Tongue (tissue), 2 donors: ENCODE data around the gene SNX3. TPM values are rescaled to one million over a fixed set of nuclear protein-coding genes. Genes with fewer than 3 reads are reported as not detected.
"Not testable (repeated sequence)": the region's sequence is repeated elsewhere in the genome, so short reads cannot be mapped to it uniquely, and the experiment has no call there.

Experiments
- DNase-seq: peaks from one replicate; pipeline ENCODE4 v3.0.0-alpha.2; 2015
- total RNA-seq: library from RNA; depleted of rRNA; stranded (reverse); fragments of >200 nt; gene quantifications from one replicate; pipeline ENCODE4 v1.2.3, GENCODE V29; 2014

Gene SNX3
- 175 TPM for total RNA-seq

- DNase-seq, result peak; percentile 97
Observed at GRCh38 chr6:108260809-108261569, at the start of gene SNX3. SNX3 (minus strand) TSS chr6:108261040; CDS start chr6:108260921, 119 bp downstream.

- no peak for DNase-seq
Observed at GRCh38 chr6:108309844-108310243, 49.0 kb upstream of the SNX3 start.

GRCh38 chr6:108308641-108309040 lies 47.8 kb upstream of the SNX3 start:
- DNase-seq, result not testable (repeated sequence)

GRCh38 chr6:108304646-108305045 lies 43.8 kb upstream of the SNX3 start:
- no peak for DNase-seq

GRCh38 chr6:108302386-108302785 lies 41.5 kb upstream of the SNX3 start:
- DNase-seq, result no peak

GRCh38 chr6:108295676-108296075 lies 34.8 kb upstream of the SNX3 start:
- DNase-seq, result no peak

- peak; percentile 95 for DNase-seq
Observed at GRCh38 chr6:108294727-108295625, 34.1 kb upstream of the SNX3 start, which contains the start of gene AFG1L. AFG1L (plus strand) TSS chr6:108295054; CDS start chr6:108295080, 26 bp downstream.

GRCh38 chr6:108294297-108294726 lies 33.5 kb upstream of the SNX3 start:
- DNase-seq, result no peak

- DNase-seq, result peak; percentile 7
Observed at GRCh38 chr6:108293527-108294296, 32.9 kb upstream of the SNX3 start.

- not testable (repeated sequence) for DNase-seq
Observed at GRCh38 chr6:108292561-108292960, 31.7 kb upstream of the SNX3 start.

- DNase-seq, result no peak
Observed at GRCh38 chr6:108291091-108291490, 30.3 kb upstream of the SNX3 start.

- no peak for DNase-seq
Observed at GRCh38 chr6:108288742-108289141, 27.9 kb upstream of the SNX3 start.

GRCh38 chr6:108287373-108287772 lies 26.5 kb upstream of the SNX3 start:
- DNase-seq, result no peak

- DNase-seq, result no peak
Observed at GRCh38 chr6:108286366-108286765, 25.5 kb upstream of the SNX3 start.

- DNase-seq, result no peak
Observed at GRCh38 chr6:108285381-108285780, 24.5 kb upstream of the SNX3 start.

GRCh38 chr6:108277831-108278230 lies 17.0 kb upstream of the SNX3 start:
- no peak for DNase-seq

GRCh38 chr6:108277295-108277694 lies 16.5 kb upstream of the SNX3 start:
- DNase-seq, result no peak

GRCh38 chr6:108275976-108276375 lies 15.1 kb upstream of the SNX3 start:
- DNase-seq, result no peak

GRCh38 chr6:108274546-108274945 lies 13.7 kb upstream of the SNX3 start:
- DNase-seq, result no peak

GRCh38 chr6:108269955-108270354 lies 9.1 kb upstream of the SNX3 start:
- not testable (repeated sequence) for DNase-seq

GRCh38 chr6:108268845-108269244 lies 8.0 kb upstream of the SNX3 start:
- no peak for DNase-seq

GRCh38 chr6:108263371-108263770 lies 2.5 kb upstream of the SNX3 start:
- no peak for DNase-seq
